GM12878 (cell line): ENCODE results near the gene AGAP2. TPM values are rescaled to one million over a fixed set of nuclear protein-coding genes. Genes with fewer than 3 reads are reported as not detected.

Experiments
- ATAC-seq: fragments of 200-7000 bp; cut with Tn5 transposase; 3 replicates; pipeline ENCODE4 v1.9.1; 2020; ENCODE audit warnings: mild to moderate bottlenecking, moderate library complexity
- BruUV-seq: library from RNA; stranded (reverse); fragments of 400-500 nt; replicated peaks from 2 replicates; lab custom pipeline; 2021; lab: Mats Ljungman, UMichigan
- CTCF ChIA-PET: fragments of 300-600 bp; sonication (Branson Sonifier 250); formaldehyde crosslinking; extraction: SDS; loops from one replicate; lab custom pipeline; 2021; ENCODE audit warnings: inconsistent platforms; lab: Yijun Ruan, JAX
- POLR2A ChIA-PET: fragments of 350-600 bp; formaldehyde crosslinking; extraction: SDS; loops from one replicate; lab custom pipeline; 2021; ENCODE audit warnings: inconsistent platforms; lab: Charles Lee
- RAD21 ChIA-PET: fragments of 300-600 bp; sonication (Branson Sonifier 250); formaldehyde crosslinking; loops from one replicate; lab custom pipeline; 2023; ENCODE audit warnings: antibody characterized with exemption; ENCODE audit not compliant: unreplicated experiment; lab: Charles Lee
- SMC1A ChIA-PET: fragments of 300-600 bp; sonication (Branson Sonifier 250); formaldehyde crosslinking; loops from one replicate; lab custom pipeline; 2023; ENCODE audit not compliant: unreplicated experiment, uncharacterized antibody; lab: Charles Lee
- DNase-seq: peaks from one replicate; pipeline ENCODE4 v3.0.0-alpha.2; 2011; ENCODE audit warnings: low read depth, low spot score
- FAIRE-seq: peaks from 3 replicates; lab custom pipeline; 2011; peaks lifted over from hg19 to GRCh38; lab: Jason Lieb, UNC
- H2AFZ ChIP-seq: 2 replicates; pipeline ENCODE4 v1.6.0; 2011; ENCODE audit warnings: low read depth, low read length, control low read depth; ENCODE audit not compliant: control insufficient read depth
- H3K27ac ChIP-seq: 2 replicates; pipeline ENCODE4 v1.5.1; 2011; ENCODE audit warnings: control low read depth; ENCODE audit not compliant: control insufficient read depth, insufficient read depth
- H3K27me3 ChIP-seq, 2 experiments: replicated peaks in 1 of 2; 2 replicates each; pipeline versions ENCODE4 v1.6.0 to v1.6.1; 2011; ENCODE audit warnings: low read length in 1 of 2; ENCODE audit not compliant: control insufficient read depth in 2 of 2, insufficient read depth in 2 of 2
- H3K36me3 ChIP-seq, 2 experiments: 2 replicates each; pipeline ENCODE4 v1.5.1; 2011; ENCODE audit warnings: low read length in 1 of 2; ENCODE audit not compliant: control insufficient read depth in 2 of 2, insufficient read depth in 2 of 2
- H3K4me1 ChIP-seq: 2 replicates; pipeline ENCODE4 v1.6.1; 2011; ENCODE audit warnings: mild to moderate bottlenecking, low read length, moderate library complexity, mixed read lengths; ENCODE audit not compliant: control insufficient read depth, insufficient read depth
- H3K4me2 ChIP-seq: 2 replicates; pipeline ENCODE4 v1.6.0; 2011; ENCODE audit warnings: control low read depth; ENCODE audit not compliant: control insufficient read depth, insufficient read depth
- H3K4me3 ChIP-seq: fragments of 200-600 bp; sonication (generic); 2 replicates; pipeline ENCODE4 v1.5.1; 2016
- H3K79me2 ChIP-seq: 2 replicates; pipeline ENCODE4 v1.6.0; 2011; ENCODE audit warnings: low read length; ENCODE audit not compliant: control insufficient read depth, insufficient read depth
- H3K9ac ChIP-seq: 2 replicates; pipeline ENCODE4 v1.8.0; 2011; ENCODE audit warnings: low read length, control low read depth, mixed read lengths; ENCODE audit not compliant: control insufficient read depth, insufficient read depth
- H3K9me3 ChIP-seq: replicated peaks from 3 replicates; pipeline ENCODE4 v1.5.1; 2011; ENCODE audit warnings: mild to moderate bottlenecking, low read length; ENCODE audit not compliant: control insufficient read depth, insufficient read depth
- H4K20me1 ChIP-seq: 2 replicates; pipeline ENCODE4 v1.6.0; 2011; ENCODE audit not compliant: control insufficient read depth, insufficient read depth
- BRCA1 ChIP-seq: IDR thresholded peaks from 2 replicates; pipeline ENCODE4 v1.6.1; 2011; ENCODE audit warnings: low read depth, low read length, improper control_type of control experiment
- EGR1 ChIP-seq, 2 experiments: IDR thresholded peaks; 1 replicate in 1 of 2; 2 replicates in 1 of 2; pipeline ENCODE4 v1.6.1; 2011 to 2012; ENCODE audit warnings: low read depth in 2 of 2, low read length in 2 of 2, borderline replicate concordance in 1 of 2, mild to moderate bottlenecking in 1 of 2, moderate library complexity in 1 of 2
- ETV6 ChIP-seq, 2 experiments: fragments of 450-650 bp in 1 of 2; IDR thresholded peaks in 1 of 2; conservative IDR thresholded peaks in 1 of 2; 2 replicates each; pipeline ENCODE4 v1.6.1; 2014; ENCODE audit warnings: antibody characterized with exemption in 1 of 2, borderline replicate concordance in 1 of 2, low read depth in 1 of 2, mild to moderate bottlenecking in 1 of 2, moderate library complexity in 1 of 2
- FOXK2 ChIP-seq: fragments of 450-650 bp; IDR thresholded peaks from 2 replicates; pipeline ENCODE4 v1.6.1; 2017; ENCODE audit warnings: mild to moderate bottlenecking, moderate library complexity
- GATAD2B ChIP-seq: fragments of 450-650 bp; conservative IDR thresholded peaks from 2 replicates; pipeline ENCODE4 v1.6.1; 2017; ENCODE audit warnings: low read depth, mild to moderate bottlenecking, moderate library complexity
- IRF5 ChIP-seq: fragments of 450-650 bp; IDR thresholded peaks from 2 replicates; pipeline ENCODE4 v1.6.1; 2017; ENCODE audit warnings: borderline replicate concordance
- MLLT1 ChIP-seq: fragments of 450-650 bp; IDR thresholded peaks from 2 replicates; pipeline ENCODE4 v1.6.1; 2016; ENCODE audit warnings: mild to moderate bottlenecking
- RB1 ChIP-seq: fragments of 450-650 bp; formaldehyde crosslinking; IDR thresholded peaks from 2 replicates; pipeline ENCODE4 v1.6.1; 2017; ENCODE audit warnings: mild to moderate bottlenecking, borderline replicate concordance
- TARDBP ChIP-seq: IDR thresholded peaks from 2 replicates; pipeline ENCODE4 v1.6.1; 2016; ENCODE audit warnings: borderline replicate concordance
- ZBTB4 ChIP-seq: fragments of 450-650 bp; formaldehyde crosslinking; IDR thresholded peaks from 2 replicates; pipeline ENCODE4 v1.4.0; 2022; ENCODE audit warnings: mild to moderate bottlenecking, moderate library complexity
- ZNF274 ChIP-seq: IDR thresholded peaks from one replicate; pipeline ENCODE4 v1.8.0; 2011; ENCODE audit not compliant: insufficient read length, insufficient read depth
- WGBS: methylation state at CpG from one replicate; pipeline ENCODE4 v1.1.6; 2016; ENCODE audit warnings: low lambda C conversion rate; ENCODE audit not compliant: insufficient replicate concordance, insufficient coverage; ENCODE audit errors: missing lambda C conversion rate; 5-methylcytosine and 5-hydroxymethylcytosine counted together
- in situ Hi-C: fragments of 300-500 bp; cut with MboI; formaldehyde crosslinking; loops from 9 replicates; pipeline ENCODE4 v1.14.3; 2018; ENCODE audit warnings: mixed read lengths
- intact Hi-C: fragments of 100-400 bp; cut with micrococcal nuclease; formaldehyde crosslinking; loops from one replicate; pipeline ENCODE4 v1.14.2; 2022; ENCODE audit not compliant: unreplicated experiment
- polyA plus RNA-seq, 11 experiments: library from polyadenylated mRNA; depleted of rRNA in 4 of 11; unstranded in 6 of 11; stranded (reverse) in 5 of 11; fragments of >200 nt; fragmentation: Nextera tagmentation in 4 of 11; fragmentation: Illumina TruSeq in 1 of 11; extraction: Ambion mirVana in 4 of 11; extraction: Trizol in 1 of 11; gene quantifications; 1 replicate in 1 of 11; 2 replicates in 10 of 11; pipeline versions ENCODE4 v1.2.1 to v1.2.3, GENCODE V29; 2011 to 2016; ENCODE audit warnings: inconsistent platforms in 2 of 11, missing spikeins in 2 of 11, low read depth in 1 of 11
- total RNA-seq, 4 experiments: library from RNA; depleted of rRNA in 3 of 4; stranded (reverse); fragments of >200 nt in 3 of 4; fragmentation: Illumina TruSeq in 1 of 4; extraction: Trizol in 1 of 4; gene quantifications; 2 replicates each; pipeline versions ENCODE4 v1.2.1 to v1.2.3, GENCODE V29; 2013 to 2021

Gene AGAP2
- total and polyA plus RNA-seq, 10 of the 15 experiments (the other 5 are each of a cell fraction or from before 2014, with no cell fraction given): 0.29 to 19.8 (median 11.0) TPM

GRCh38 chr12:57779736-57780135 lies 41.2 kb upstream of the AGAP2 start:
- ChIA-PET RAD21 (no interaction called here), CTCF (interaction anchor here (0.6 to 1.9 kb wide), 6 partner anchors 20 to 115 kb away, joined by 3 to 13 read pairs (median 4); no protein-coding TSS in a partner anchor), SMC1A (interaction anchor here (1.8 kb wide), 1 partner anchor 124 kb away, joined by 5 read pairs; no protein-coding TSS in a partner anchor), POLR2A (no interaction called here)
- intact Hi-C loops (no loop called here), in situ Hi-C loops (no loop called here)
- ATAC-seq (no peak), DNase-seq (no peak), FAIRE-seq (no peak)
- Histone ChIP-seq H3K9me3 (no peaks in the 10 kb centered on the region), H3K79me2 (peaks cover 15% of the 10 kb centered on the region), H4K20me1 (no peaks in the 10 kb centered on the region), H3K27me3 (no peaks in the 10 kb centered on the region), H3K4me1 (peaks cover 8% of the 10 kb centered on the region; the same call in 1 of the 2 replicates), H2AFZ (no peak overlapping the region), H3K36me3 (no peaks in the 10 kb centered on the region), H3K4me3 (no peak overlapping the region), H3K9ac (no peak overlapping the region), H3K4me2 (no peak overlapping the region), H3K27ac (no peak overlapping the region)
- BruUV-seq: no TSS peak
- TF ChIP-seq ZNF274 (no peak), BRCA1 (no peak), MLLT1 (no peak), IRF5 (no peak), ZBTB4 (CRISPR knock-in tag) (no peak), EGR1 (IDR thresholded peaks at IDR 0.05; ENCODE audit: borderline replicate concordance in 1 of 2, low read depth in 2 of 2, low read length in 2 of 2) (no peak), FOXK2 (no peak), GATAD2B (no peak), RB1 (no peak), ETV6 (conservative IDR thresholded peaks at IDR 0.05 in 1 of 2, IDR thresholded peaks at IDR 0.05 in 1 of 2; ENCODE audit: borderline replicate concordance in 1 of 2, low read depth in 1 of 2) (no peak), TARDBP (no peak)
- WGBS: 56% methylated on average over 1 of the region's 1 CpG
